HEK293 (cell line): Measurements from ENCODE around the gene CCDC24.

Experiments used
- GFI1B ChIP-seq: fragments of 450-650 bp; formaldehyde crosslinking; IDR thresholded peaks from 2 replicates; pipeline ENCODE4 v1.5.1; 2016; ENCODE audit warnings: missing biosample characterization, missing genetic modification characterization
- IKZF3 ChIP-seq: fragments of 450-650 bp; IDR thresholded peaks from 2 replicates; pipeline ENCODE4 v1.5.0; 2018; ENCODE audit warnings: missing biosample characterization, mild to moderate bottlenecking, missing genetic modification characterization, moderate library complexity
- KLF9 ChIP-seq: fragments of 450-650 bp; formaldehyde crosslinking; IDR thresholded peaks from 2 replicates; pipeline ENCODE4 v1.5.1; 2016; ENCODE audit warnings: missing biosample characterization, missing genetic modification characterization, low read depth
- ZNF19 ChIP-seq: fragments of 450-650 bp; formaldehyde crosslinking; IDR thresholded peaks from 2 replicates; pipeline ENCODE4; 2016; ENCODE audit warnings: missing biosample characterization, missing genetic modification characterization, low read depth
- ZNF211 ChIP-seq: fragments of 450-650 bp; formaldehyde crosslinking; IDR thresholded peaks from 2 replicates; pipeline ENCODE4 v1.5.1; 2016; ENCODE audit warnings: low read depth, missing biosample characterization, missing genetic modification characterization
- ZNF24 ChIP-seq: fragments of 450-650 bp; formaldehyde crosslinking; IDR thresholded peaks from 2 replicates; pipeline ENCODE4 v1.5.1; 2016; ENCODE audit warnings: missing biosample characterization, missing genetic modification characterization

GRCh38 chr1:43979528-43980254 is 11.7 kb upstream of the CCDC24 start:
- no peak for TF ChIP-seq ZNF211 (tag by site-specific recombination)
- TF ChIP-seq ZNF19: no peak
- TF ChIP-seq ZNF24 (tag by site-specific recombination): no peak
- peak; percentile 87 for TF ChIP-seq KLF9
- no peak for TF ChIP-seq IKZF3 (tag by site-specific recombination)
- no peak for TF ChIP-seq GFI1B (tag by site-specific recombination)
